ENCODE measurements around the gene COL6A2. TPM values are rescaled to one million over a fixed set of nuclear protein-coding genes. Genes with fewer than 3 reads are reported as not detected.

The COL6A2 gene
- total RNA-seq, 1 donor from 2014 or later, result 120 TPM

- Histone ChIP-seq H3K4me1 (ENCODE audit: insufficient read depth, low read length) (peaks cover 52% of the 10 kb centered on the region), H3K9ac (ENCODE audit: low read length) (no peak overlapping the region), H4K20me1 (ENCODE audit: insufficient read depth, low read length) (no peaks in the 10 kb centered on the region), H2AFZ (ENCODE audit: low read depth, low read length) (no peak overlapping the region), H3K79me2 (ENCODE audit: insufficient read depth, low read length) (peaks cover 5% of the 10 kb centered on the region), H3K4me3 (ENCODE audit: insufficient read depth, low read depth, low read length) (no peak overlapping the region), H3K36me3 (ENCODE audit: insufficient read depth, low read length) (no peaks in the 10 kb centered on the region), H3K4me2 (ENCODE audit: low read length) (no peak overlapping the region), H3K27ac (ENCODE audit: low read depth, low read length) (no peak overlapping the region), H3K27me3 (ENCODE audit: insufficient read depth, low read length) (no peaks in the 10 kb centered on the region), H3K9me3 (ENCODE audit: insufficient read depth, low read depth, low read length) (peaks cover 2% of the 10 kb centered on the region)
- TF ChIP-seq CTCF (IDR thresholded peaks at IDR 0.05; ENCODE audit: insufficient read depth, low read depth, low read length) (no peak), EZH2 (IDR thresholded peaks at IDR 0.05; ENCODE audit: insufficient read depth, low read length) (no peak)
- peaks cover 2% of the 10 kb centered on the region for H3K27me3 Mint-ChIP-seq (ENCODE audit: low read depth, unreplicated experiment)
- H3K36me3 Mint-ChIP-seq (ENCODE audit: low read depth, unreplicated experiment), result no peaks in the 10 kb centered on the region
- no peak overlapping the region for H3K27ac Mint-ChIP-seq (ENCODE audit: unreplicated experiment)
- FAIRE-seq (no peak), DNase-seq (ENCODE audit: low read depth) (no peak)
- H3K9me3 Mint-ChIP-seq (ENCODE audit: unreplicated experiment), result peaks cover 2% of the 10 kb centered on the region
- no peak overlapping the region for H3K4me3 Mint-ChIP-seq (ENCODE audit: unreplicated experiment)
- H3K4me1 Mint-ChIP-seq (ENCODE audit: low read depth, unreplicated experiment), result peaks cover 13% of the 10 kb centered on the region
Measured at GRCh38 chr21:46051379-46051770, 46.5 kb upstream of the COL6A2 start.

GRCh38 chr21:46051821-46052675, 45.9 kb upstream of the COL6A2 start:
- Mint-ChIP-seq H3K36me3 (ENCODE audit: low read depth, unreplicated experiment) (no peaks in the 10 kb centered on the region), H3K27me3 (ENCODE audit: low read depth, unreplicated experiment) (peaks cover 2% of the 10 kb centered on the region), H3K27ac (ENCODE audit: unreplicated experiment) (no peak overlapping the region), H3K4me3 (ENCODE audit: unreplicated experiment) (no peak overlapping the region), H3K9me3 (ENCODE audit: unreplicated experiment) (peaks cover 2% of the 10 kb centered on the region), H3K4me1 (ENCODE audit: low read depth, unreplicated experiment) (peaks cover 13% of the 10 kb centered on the region)
- Histone ChIP-seq H3K36me3 (ENCODE audit: insufficient read depth, low read length) (no peaks in the 10 kb centered on the region), H3K9me3 (ENCODE audit: insufficient read depth, low read depth, low read length) (peaks cover 2% of the 10 kb centered on the region), H3K79me2 (ENCODE audit: insufficient read depth, low read length) (peaks cover 5% of the 10 kb centered on the region), H4K20me1 (ENCODE audit: insufficient read depth, low read length) (no peaks in the 10 kb centered on the region), H3K4me2 (ENCODE audit: low read length) (peak overlapping the region; percentile 85), H3K27me3 (ENCODE audit: insufficient read depth, low read length) (no peaks in the 10 kb centered on the region), H3K27ac (ENCODE audit: low read depth, low read length) (no peak overlapping the region), H2AFZ (ENCODE audit: low read depth, low read length) (no peak overlapping the region), H3K9ac (ENCODE audit: low read length) (peak overlapping the region; percentile 89), H3K4me3 (ENCODE audit: insufficient read depth, low read depth, low read length) (no peak overlapping the region), H3K4me1 (ENCODE audit: insufficient read depth, low read length) (peaks cover 58% of the 10 kb centered on the region)
- FAIRE-seq, result no peak
- no peak for DNase-seq (ENCODE audit: low read depth)
- TF ChIP-seq EZH2 (IDR thresholded peaks at IDR 0.05; ENCODE audit: insufficient read depth, low read length) (no peak), CTCF (IDR thresholded peaks at IDR 0.05; ENCODE audit: insufficient read depth, low read depth, low read length) (no peak)

Data from astrocyte (in vitro differentiated cells and primary cell).